IMR-90 (cell line): ENCODE measurements around the gene RBBP8NL. TPM values are rescaled to one million over a fixed set of nuclear protein-coding genes. Genes with fewer than 3 reads are reported as not detected.

Experiments used
- ATAC-seq: fragments of 200-7000 bp; cut with Tn5 transposase; 2 replicates; pipeline ENCODE4 v1.9.1; 2020; ENCODE audit warnings: low read depth, mild to moderate bottlenecking, moderate library complexity
- BruUV-seq: library from RNA; stranded (reverse); fragments of 400-500 nt; replicated peaks from 2 replicates; lab custom pipeline; 2021; lab: Mats Ljungman, UMichigan
- CTCF ChIA-PET: fragments of 300-600 bp; formaldehyde crosslinking; extraction: SDS; loops from one replicate; lab custom pipeline; 2021; ENCODE audit warnings: antibody characterized with exemption; lab: Yijun Ruan, JAX
- POLR2A ChIA-PET: fragments of 300-600 bp; sonication (Branson Sonifier 250); formaldehyde crosslinking; loops from one replicate; lab custom pipeline; 2022; ENCODE audit warnings: antibody characterized with exemption; ENCODE audit not compliant: unreplicated experiment; lab: Charles Lee
- DNase-seq: peaks from one replicate; pipeline ENCODE4 v3.0.0; 2013
- H2AFZ ChIP-seq: replicated peaks from 2 replicates; pipeline ENCODE3; 2013; ENCODE audit warnings: low read length, mild to moderate bottlenecking; ENCODE audit not compliant: poor library complexity
- H2AK5ac ChIP-seq: 2 replicates; pipeline ENCODE4 v1.6.1; 2013; ENCODE audit warnings: low read depth, low read length, inconsistent platforms
- H2AK9ac ChIP-seq: replicated peaks from 2 replicates; pipeline ENCODE3; 2013; ENCODE audit warnings: mild to moderate bottlenecking, low read depth, low read length, moderate library complexity; ENCODE audit not compliant: poor library complexity
- H2BK120ac ChIP-seq: 2 replicates; pipeline ENCODE4 v1.6.1; 2013; ENCODE audit warnings: low read depth, low read length, inconsistent platforms
- H2BK15ac ChIP-seq: 3 replicates; pipeline ENCODE4 v1.6.1; 2013; ENCODE audit warnings: low read depth, low read length, inconsistent platforms
- H2BK20ac ChIP-seq: 2 replicates; pipeline ENCODE4 v1.6.1; 2013; ENCODE audit warnings: low read depth, mild to moderate bottlenecking, inconsistent platforms, low read length, moderate library complexity
- H2BK5ac ChIP-seq: 2 replicates; pipeline ENCODE4 v1.6.1; 2013; ENCODE audit warnings: mild to moderate bottlenecking, low read depth, low read length, inconsistent platforms; ENCODE audit not compliant: poor library complexity, severe bottlenecking
- H3K14ac ChIP-seq: replicated peaks from 2 replicates; pipeline ENCODE4 v1.6.1; 2013; ENCODE audit warnings: low read depth, low read length, inconsistent platforms
- H3K18ac ChIP-seq: 2 replicates; pipeline ENCODE4 v1.6.1; 2013; ENCODE audit warnings: low read depth, low read length, control low read depth
- H3K23ac ChIP-seq: 2 replicates; pipeline ENCODE4 v1.6.1; 2013; ENCODE audit warnings: low read depth, low read length, inconsistent platforms
- H3K27ac ChIP-seq: 2 replicates; pipeline ENCODE4 v1.5.1; 2013; ENCODE audit warnings: mild to moderate bottlenecking, control low read depth, low read length; ENCODE audit not compliant: insufficient read depth
- H3K27me3 ChIP-seq: 2 replicates; pipeline ENCODE4 v1.6.1; 2013; ENCODE audit warnings: low read length; ENCODE audit not compliant: control insufficient read depth, insufficient read depth
- H3K36me3 ChIP-seq: 2 replicates; pipeline ENCODE4 v1.6.1; 2013; ENCODE audit warnings: low read length, mixed read lengths; ENCODE audit not compliant: control insufficient read depth, insufficient read depth
- H3K4ac ChIP-seq: 2 replicates; pipeline ENCODE4 v1.6.1; 2013; ENCODE audit warnings: low read depth, low read length, inconsistent platforms
- H3K4me1 ChIP-seq: 2 replicates; pipeline ENCODE4 v1.6.1; 2013; ENCODE audit warnings: low read length, mixed read lengths; ENCODE audit not compliant: control insufficient read depth, insufficient read depth
- H3K4me2 ChIP-seq: 2 replicates; pipeline ENCODE4 v1.6.1; 2013; ENCODE audit warnings: low read depth, mild to moderate bottlenecking, control low read depth, low read length, moderate library complexity
- H3K4me3 ChIP-seq: 2 replicates; pipeline ENCODE4 v1.5.1; 2013; ENCODE audit warnings: low read depth, mild to moderate bottlenecking, control low read depth, low read length, moderate library complexity; ENCODE audit not compliant: insufficient read depth
- H3K56ac ChIP-seq: 2 replicates; pipeline ENCODE4 v1.6.1; 2013; ENCODE audit warnings: low read length, inconsistent platforms; ENCODE audit not compliant: insufficient read depth; ENCODE audit errors: extremely low read depth
- H3K79me1 ChIP-seq, 2 experiments: 2 replicates each; pipeline ENCODE4 v1.6.1; 2013; ENCODE audit warnings: low read length in 2 of 2, inconsistent platforms in 1 of 2, low read depth in 1 of 2
- H3K9ac ChIP-seq: 2 replicates; pipeline ENCODE4 v1.6.1; 2013; ENCODE audit warnings: low read depth, low read length, control low read depth
- H3K9me1 ChIP-seq: 2 replicates; pipeline ENCODE4 v1.6.1; 2013; ENCODE audit warnings: low read length, inconsistent platforms; ENCODE audit not compliant: insufficient read depth
- H3K9me3 ChIP-seq: 2 replicates; pipeline ENCODE4 v1.6.1; 2013; ENCODE audit warnings: low read length; ENCODE audit not compliant: control insufficient read depth, insufficient read depth
- H4K20me1 ChIP-seq: 2 replicates; pipeline ENCODE4 v1.6.1; 2013; ENCODE audit warnings: low read length, inconsistent platforms; ENCODE audit not compliant: insufficient read depth
- H4K5ac ChIP-seq: 2 replicates; pipeline ENCODE4 v1.6.1; 2013; ENCODE audit warnings: mild to moderate bottlenecking, low read depth, low read length, control low read depth
- H4K8ac ChIP-seq, 2 experiments: 2 replicates each; pipeline ENCODE4 v1.6.1; 2013; ENCODE audit warnings: low read depth in 2 of 2, low read length in 2 of 2, control low read depth in 1 of 2, inconsistent platforms in 1 of 2
- H4K91ac ChIP-seq: 2 replicates; pipeline ENCODE4 v1.6.1; 2013; ENCODE audit warnings: low read depth, low read length, inconsistent platforms; ENCODE audit not compliant: insufficient read depth
- FOS ChIP-seq: fragments of 150-350 bp; IDR thresholded peaks from 2 replicates; pipeline ENCODE4 v1.6.1; 2016; ENCODE audit warnings: low read depth, low read length
- MAFK ChIP-seq: IDR thresholded peaks from 2 replicates; pipeline ENCODE4 v1.6.1; 2012; ENCODE audit warnings: low read depth, low read length, improper control_type of control experiment
- RAD21 ChIP-seq: IDR thresholded peaks from 2 replicates; pipeline ENCODE4 v1.6.1; 2012; ENCODE audit warnings: low read length, improper control_type of control experiment
- WGBS, 2 experiments: methylation state at CpG; one replicate each; pipeline versions ENCODE4 v1.1.5 to v1.1.7; 2013; ENCODE audit warnings: missing lambda C conversion rate in 2 of 2; ENCODE audit not compliant: insufficient read length in 1 of 2; ENCODE audit errors: extremely low coverage in 2 of 2; 5-methylcytosine and 5-hydroxymethylcytosine counted together
- dilution Hi-C: fragments of 300-500 bp; cut with HindIII; formaldehyde crosslinking; loops from one replicate; pipeline ENCODE4 v1.14.3; 2018; ENCODE audit warnings: low sequenced_read_pairs; ENCODE audit not compliant: unreplicated experiment
- in situ Hi-C: fragments of 300-500 bp; cut with MboI; formaldehyde crosslinking; loops from 3 replicates; pipeline ENCODE4 v1.14.3; 2019; ENCODE audit warnings: low sequenced_read_pairs, inconsistent platforms, mixed read lengths
- intact Hi-C: fragments of 100-400 bp; cut with micrococcal nuclease; formaldehyde crosslinking; loops from 2 replicates; pipeline ENCODE4 v1.10.0; 2022
- polyA plus RNA-seq, 3 experiments: library from polyadenylated mRNA; depleted of rRNA; stranded (reverse); fragments of >200 nt; gene quantifications; 2 replicates each; pipeline ENCODE4 v1.2.3, GENCODE V29; 2012; ENCODE audit warnings: low replicate concordance in 1 of 3
- total RNA-seq: library from RNA; depleted of rRNA; stranded (reverse); fragments of >200 nt; gene quantifications from 2 replicates; pipeline ENCODE4 v1.2.3, GENCODE V29; 2012

Gene RBBP8NL
- total and polyA plus RNA-seq, 2 of the 4 experiments (the other 2 are of a cell fraction), result not detected

DNA sequence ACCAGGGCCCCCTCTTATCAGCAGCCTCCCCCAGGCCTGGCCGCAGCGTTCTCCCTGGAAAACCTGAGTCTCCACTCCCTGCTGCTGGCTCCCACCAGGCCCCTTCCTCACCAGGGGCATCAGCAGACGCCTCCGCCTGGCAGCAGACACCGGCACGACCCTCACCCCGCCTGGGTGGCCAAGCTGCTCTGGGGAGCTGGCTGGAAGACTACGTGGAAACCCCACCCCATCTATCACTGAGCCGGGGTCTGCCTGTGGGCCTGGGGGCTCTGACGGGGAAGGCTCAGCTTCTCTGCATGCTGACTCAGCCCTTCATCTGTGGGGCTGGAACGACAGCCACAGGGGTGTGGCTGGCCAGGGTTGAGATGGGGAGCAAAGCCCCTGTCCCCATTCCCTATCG is 19.1 kb upstream of the RBBP8NL start:
- no peak overlapping the region for H4K91ac ChIP-seq
- CTCF ChIA-PET, result no interaction called here

More for the DNA sequence above, 19.1 kb upstream of the RBBP8NL start:
- Histone ChIP-seq H3K14ac (no peak overlapping the region), H3K36me3 (no peaks in the 10 kb centered on the region), H3K4me3 (no peak overlapping the region), H3K23ac (no peak overlapping the region), H3K4me1 (no peaks in the 10 kb centered on the region), H2AK9ac (no peak overlapping the region), H2AK5ac (no peak overlapping the region), H3K9me3 (peaks cover 2% of the 10 kb centered on the region; the same call in 1 of the 2 replicates), H3K9ac (no peak overlapping the region), H4K20me1 (no peaks in the 10 kb centered on the region), H2BK15ac (no peak overlapping the region), H2BK5ac (no peak overlapping the region), H4K5ac (no peak overlapping the region), H3K9me1 (no peaks in the 10 kb centered on the region), H3K27me3 (peaks cover 28% of the 10 kb centered on the region; the same call in 1 of the 2 replicates), H4K8ac (no peak overlapping the region), H3K27ac (no peak overlapping the region), H2AFZ (no peak overlapping the region), H2BK120ac (no peak overlapping the region), H3K18ac (no peak overlapping the region), H3K4ac (no peak overlapping the region), H2BK20ac (no peak overlapping the region), H3K56ac (no peak overlapping the region), H3K79me1 (no peaks in the 10 kb centered on the region), H3K4me2 (no peak overlapping the region)
- intact Hi-C loops (no loop called here), dilution Hi-C loops (no loop called here), in situ Hi-C loops (no loop called here)
- no peak for TF ChIP-seq RAD21
- TF ChIP-seq FOS, result no peak
- TF ChIP-seq MAFK, result 0 out of 2 replicates have a peak, but pooled peaks have one; percentile 10
- BruUV-seq, result no TSS peak
- WGBS, 2 experiments, result no CpG with 5 or more reads among the region's 12 CpGs
- POLR2A ChIA-PET, result no interaction called here
- no peak for DNase-seq
- ATAC-seq, result no peak
